Activated CD8-positive, alpha-beta memory T cell treated with anti-CD3 and anti-CD28 coated beads, Interleukin-2, amount 50 U/mL, for 24 hours (primary cell): ENCODE measurements around the gene SLC12A3.
"Not testable (repeated sequence)": the region's sequence is repeated elsewhere in the genome, so short reads cannot be mapped to it uniquely, and the experiment has no call there.

Experiments used
- DNase-seq: peaks from one replicate; pipeline ENCODE4 v3.0.0-alpha.2; 2020; ENCODE audit errors: extremely low read depth

The SLC12A3 gene

DNA sequence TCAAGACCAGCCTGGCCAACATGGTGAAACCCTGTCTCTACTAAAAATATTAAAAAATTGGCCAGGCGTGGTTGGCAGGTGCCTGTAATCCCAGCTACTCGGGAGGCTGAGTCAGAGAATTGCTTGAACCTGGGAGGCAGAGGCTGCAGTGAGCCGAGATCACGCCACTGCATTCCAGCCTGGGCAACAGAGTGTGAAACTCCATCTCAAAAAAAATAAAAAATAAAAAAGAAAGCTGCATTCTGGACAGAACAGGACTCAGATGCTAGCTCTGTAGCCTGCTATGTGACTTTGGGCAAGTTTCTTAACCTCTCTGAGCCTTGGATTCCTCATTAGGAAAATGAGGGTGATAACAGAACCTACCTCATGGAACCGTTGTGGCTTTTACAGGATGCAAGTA, 3.8 kb downstream of the SLC12A3 start:
- not testable (repeated sequence) for DNase-seq

DNA sequence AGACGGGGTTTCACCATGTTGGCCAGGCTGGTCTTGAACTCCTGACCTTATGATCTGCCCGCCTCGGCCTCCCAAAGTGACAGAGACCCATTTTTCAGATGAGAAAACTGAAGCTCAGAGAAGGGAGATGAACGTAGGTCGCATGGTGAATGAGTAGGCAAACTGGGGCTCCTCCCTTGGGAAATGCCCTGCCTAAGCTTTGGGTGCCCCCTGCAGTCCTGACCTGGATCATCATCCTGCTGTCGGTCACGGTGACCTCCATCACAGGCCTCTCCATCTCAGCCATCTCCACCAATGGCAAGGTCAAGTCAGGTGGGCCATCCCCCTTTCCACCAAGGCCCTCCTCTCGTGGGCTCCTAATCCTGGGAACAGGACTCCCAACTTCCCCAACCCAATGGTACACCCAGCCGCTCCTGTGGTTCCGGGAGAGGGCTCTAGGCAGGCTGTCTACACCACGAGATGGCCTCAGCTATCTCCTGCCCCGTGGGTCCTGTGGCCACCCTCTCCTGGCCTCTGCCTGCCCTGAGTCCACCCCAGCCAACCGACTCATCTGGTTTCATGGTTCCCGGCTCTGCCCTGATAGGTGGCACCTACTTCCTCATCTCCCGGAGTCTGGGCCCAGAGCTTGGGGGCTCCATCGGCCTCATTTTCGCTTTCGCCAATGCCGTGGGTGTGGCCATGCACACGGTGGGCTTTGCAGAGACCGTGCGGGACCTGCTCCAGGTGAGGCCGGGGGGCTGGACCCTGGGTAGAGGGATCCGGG, 4.7 kb downstream of the SLC12A3 start:
- DNase-seq = no peak

DNA sequence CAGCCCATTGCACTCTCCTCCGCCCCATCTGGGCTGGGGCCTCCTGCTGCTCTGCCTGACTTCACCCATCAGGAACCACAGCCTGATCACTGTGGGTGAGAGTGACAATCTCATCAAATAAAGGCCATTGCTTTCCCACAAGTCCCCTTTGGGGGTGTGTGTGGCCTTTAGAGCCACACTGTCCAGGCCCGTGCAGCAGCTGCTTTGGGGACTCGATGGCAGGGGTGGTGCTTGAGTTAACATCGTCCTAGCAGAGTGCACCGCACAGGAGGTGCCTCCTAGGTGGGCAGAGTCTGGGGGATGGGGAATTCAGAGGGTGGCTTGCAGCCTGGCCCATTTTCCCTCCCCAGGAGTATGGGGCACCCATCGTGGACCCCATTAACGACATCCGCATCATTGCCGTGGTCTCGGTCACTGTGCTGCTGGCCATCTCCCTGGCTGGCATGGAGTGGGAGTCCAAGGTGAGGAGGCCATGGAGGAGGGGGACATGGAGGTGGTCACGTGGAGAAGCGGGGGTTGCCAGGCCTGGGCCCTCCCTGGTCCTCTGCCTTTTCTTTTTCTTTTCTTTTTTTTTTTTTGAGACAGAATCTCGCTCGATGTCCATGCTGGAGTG, 5.4 kb downstream of the SLC12A3 start:
- no peak for DNase-seq

DNA sequence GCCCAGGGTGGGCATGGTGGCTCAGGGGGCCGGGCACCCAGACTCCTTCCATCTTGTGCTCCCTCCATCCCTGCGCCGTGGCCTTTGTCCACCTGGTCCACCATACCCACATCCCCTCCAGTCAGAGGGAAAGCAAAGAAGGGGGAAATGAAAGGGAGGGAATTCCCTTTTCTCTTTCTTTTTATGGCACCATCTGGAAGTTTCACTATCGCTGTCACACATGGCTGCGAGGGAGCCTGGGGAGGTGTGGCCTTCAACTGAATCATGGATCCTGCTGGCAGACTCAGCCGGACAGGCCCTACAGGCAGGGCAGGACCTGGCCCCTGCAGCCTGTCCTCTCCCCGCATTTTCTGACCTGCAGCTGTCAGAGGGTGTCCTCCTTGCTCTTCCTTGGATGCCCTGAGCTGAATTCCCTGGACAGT, 6.2 kb downstream of the SLC12A3 start:
- no peak for DNase-seq

DNA sequence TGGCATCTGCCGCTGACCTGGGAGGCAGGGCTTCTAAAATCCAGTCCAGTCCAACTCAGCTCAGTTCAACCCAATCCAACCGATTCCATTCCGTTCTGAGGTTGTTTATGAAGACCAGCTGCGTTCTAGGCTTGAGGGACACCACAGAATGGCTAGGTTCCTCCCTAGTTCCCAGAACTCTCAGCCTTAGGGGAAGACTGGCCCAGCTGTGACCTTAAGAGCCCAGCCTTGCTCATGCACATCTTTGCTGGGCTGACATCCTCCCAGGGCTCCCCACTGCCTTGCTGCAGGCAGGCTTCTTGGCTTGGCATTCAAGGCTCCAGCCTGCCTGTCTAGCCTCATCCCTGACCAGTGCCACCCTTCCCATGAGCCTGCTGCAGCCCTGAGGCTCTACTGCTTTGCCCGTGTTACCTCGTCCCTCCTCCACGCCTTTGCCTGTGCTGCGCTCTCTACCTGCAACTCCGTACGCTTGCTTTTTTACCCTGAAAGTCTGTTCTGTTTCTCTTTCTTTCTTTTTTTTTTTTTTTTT, 7.9 kb downstream of the SLC12A3 start:
- no peak for DNase-seq

DNA sequence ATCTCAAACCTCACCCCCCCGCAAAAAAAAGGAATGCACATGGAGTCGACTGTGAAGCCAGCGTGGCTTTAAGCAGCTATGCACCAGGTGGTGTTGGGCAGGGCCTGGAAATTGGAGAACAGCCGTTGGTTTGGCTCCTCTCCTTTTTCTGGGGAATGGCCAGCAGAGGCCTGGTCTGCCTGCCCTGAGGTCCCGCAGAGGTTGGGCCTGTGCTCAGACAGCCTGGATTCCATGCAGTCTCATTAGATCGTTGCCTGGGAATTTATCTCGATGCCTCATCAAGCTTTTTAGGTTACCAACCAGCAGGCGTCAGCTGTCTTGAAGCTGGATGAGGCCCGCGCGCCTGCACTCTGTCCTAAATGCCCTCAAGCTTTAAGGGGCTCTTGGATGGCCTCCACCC, 9.8 kb downstream of the SLC12A3 start:
- DNase-seq = no peak

DNA sequence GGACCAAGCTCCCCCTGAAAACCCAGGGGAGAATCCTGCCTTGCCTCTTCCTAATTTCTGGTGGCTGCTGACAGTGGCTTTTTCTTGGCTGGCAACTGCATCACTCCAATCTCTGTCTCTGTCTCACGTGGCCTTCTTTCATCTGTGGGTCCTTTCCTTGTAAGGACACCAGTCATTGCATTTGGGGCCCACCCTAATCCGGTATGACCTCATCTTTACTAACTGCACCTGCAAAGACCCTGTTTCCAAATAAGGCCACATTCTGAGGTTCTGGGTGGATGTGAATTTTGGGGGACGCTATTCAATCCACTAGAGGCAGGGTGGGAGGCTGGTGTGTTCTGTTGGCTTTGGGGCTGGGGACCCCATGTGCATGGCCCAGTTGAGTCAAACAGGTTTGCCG, 11.0 kb downstream of the SLC12A3 start:
- no peak for DNase-seq

DNA sequence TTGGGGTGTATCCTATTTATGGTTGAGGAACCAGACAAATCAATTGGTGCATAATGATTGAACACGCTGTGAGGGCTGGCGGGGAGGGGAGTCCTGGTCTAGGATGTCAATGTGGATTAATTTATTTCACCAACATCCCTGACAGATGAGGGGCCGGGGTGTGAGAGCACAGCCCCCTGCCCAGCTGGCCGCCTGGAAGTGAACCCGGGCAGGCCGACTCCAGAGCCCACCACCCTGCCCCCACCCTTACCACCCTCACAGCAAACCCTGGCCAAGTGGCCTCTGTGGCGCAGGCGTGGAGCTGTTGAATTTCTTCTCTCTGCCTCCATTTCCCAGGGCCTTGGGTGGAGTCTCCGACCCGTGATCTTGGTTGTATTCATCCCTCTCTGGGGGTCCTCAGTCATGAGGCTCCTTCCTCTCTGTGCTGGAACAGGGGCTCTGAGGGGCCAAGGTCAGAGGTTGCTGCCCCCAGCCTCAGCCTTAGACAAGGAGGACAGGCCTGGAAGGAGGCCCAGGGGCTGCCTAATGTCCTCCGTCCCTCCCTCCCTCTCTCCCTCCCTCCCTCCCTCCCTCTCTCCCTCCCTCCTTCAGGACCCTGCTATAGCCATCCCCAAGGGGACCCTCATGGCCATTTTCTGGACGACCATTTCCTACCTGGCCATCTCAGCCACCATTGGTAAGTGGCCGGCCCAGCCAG, 12.6 kb downstream of the SLC12A3 start:
- DNase-seq = no peak

DNA sequence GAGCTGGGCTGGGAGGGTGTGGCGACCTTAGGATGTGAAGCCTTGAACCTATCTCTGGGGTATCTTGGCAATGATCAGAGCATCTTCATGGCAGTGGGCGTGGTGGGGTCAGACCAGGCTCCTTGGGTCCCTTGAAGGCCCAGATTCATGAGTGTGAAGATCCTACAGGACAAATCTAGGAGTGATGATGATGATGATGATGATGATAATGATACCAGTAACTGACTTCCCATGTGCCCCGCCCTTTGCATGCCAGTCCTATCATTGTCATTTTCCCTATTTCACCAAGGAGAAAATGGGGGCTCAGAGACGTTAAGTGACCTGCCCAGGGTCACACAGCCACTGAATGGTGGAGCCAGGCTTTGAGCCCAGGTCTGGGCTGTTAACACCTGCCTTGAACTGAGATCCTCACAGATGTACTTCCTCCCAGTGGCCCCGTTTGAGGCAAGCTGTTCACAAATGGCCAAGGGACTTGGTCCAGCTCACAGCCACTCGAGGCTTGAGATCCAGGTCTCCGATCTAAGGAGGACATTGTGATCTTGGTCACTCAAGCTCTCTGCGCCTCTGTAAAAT, 13.4 kb downstream of the SLC12A3 start:
- DNase-seq = no peak

DNA sequence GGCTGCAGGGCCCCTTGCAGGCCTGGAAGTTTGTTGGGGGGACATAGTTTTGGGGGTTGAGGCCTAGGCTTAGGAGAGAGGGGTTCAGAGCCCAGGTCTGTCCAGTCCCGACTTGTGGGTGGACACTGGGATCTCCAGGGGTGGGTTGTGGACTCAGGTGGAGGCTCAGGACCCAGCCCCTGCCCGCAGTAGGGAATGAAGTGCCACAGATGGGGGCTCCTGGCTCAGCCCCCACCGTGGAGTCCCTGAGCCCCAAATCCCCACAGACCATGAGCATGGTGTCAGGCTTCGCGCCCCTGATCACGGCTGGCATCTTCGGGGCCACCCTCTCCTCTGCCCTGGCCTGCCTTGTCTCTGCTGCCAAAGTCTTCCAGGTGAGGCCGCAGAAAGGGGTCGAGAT, 14.3 kb downstream of the SLC12A3 start:
- DNase-seq = no peak

DNA sequence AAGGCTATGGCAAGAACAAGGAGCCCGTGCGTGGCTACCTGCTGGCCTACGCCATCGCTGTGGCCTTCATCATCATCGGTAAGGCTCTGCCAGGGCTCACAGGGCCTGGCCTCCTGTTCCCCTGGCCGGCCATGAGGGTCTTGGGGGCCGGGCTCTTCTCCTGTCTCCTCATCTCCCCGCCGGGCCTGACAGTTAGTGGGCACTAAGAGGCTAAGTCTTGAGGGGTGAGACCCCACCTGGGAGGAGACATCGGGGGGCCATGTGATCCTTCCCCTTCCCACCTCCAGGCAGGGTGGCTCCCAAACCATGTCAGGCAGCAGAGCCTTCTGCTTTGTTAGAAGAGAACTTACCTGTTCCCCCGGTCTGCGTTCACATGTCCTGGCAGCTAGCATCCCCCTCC, 15.2 kb downstream of the SLC12A3 start:
- DNase-seq = no peak

DNA sequence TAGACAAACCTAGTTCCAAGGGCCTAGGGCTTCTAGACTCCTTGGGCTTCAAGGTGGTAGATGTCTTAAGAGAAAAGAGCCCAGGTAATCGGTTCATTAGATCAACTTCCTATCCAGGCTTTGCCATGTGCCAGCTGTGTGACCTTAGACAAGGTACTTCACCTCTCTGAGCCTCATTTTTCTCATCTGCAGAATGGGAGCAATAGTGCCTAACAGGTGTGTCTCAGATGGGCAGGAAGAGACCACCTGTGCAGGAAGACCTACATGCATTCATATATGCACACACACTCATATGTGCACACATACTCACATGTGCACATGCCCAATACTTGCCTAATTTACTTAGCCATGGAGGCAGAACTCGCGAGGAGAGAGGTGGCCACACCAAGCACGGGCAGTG, 15.7 kb downstream of the SLC12A3 start:
- no peak for DNase-seq

DNA sequence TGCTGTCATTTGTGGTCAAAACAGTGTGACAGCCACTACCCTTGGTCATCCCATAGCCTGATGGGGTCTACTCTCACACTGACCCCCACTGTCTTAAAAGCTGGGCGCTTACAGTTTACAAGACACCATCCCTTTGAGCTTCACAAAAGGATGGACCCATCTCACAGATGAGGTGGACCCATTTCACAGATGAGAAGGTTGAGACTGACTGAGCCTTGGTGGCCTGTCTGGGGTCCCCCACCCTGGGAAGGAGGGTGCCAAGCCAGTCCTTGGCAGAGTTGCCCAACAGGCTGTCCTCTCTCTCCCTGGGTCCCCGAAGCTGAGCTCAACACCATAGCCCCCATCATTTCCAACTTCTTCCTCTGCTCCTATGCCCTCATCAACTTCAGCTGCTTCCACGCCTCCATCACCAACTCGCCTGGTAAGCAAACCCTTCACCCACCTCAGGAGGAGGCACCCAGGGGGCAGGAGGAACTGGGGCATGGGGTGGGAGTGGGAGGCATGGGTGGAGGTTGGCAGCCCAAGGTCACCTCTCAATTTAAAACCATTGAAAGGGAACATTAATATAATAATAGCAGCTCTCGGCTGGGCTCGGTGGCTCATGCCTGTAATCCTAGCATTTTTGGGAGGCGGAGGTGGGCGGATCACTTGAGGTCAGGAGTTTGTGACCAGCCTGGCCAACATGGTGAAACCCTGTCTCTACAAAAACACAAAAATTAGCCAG, 17.2 kb downstream of the SLC12A3 start:
- DNase-seq = no peak

DNA sequence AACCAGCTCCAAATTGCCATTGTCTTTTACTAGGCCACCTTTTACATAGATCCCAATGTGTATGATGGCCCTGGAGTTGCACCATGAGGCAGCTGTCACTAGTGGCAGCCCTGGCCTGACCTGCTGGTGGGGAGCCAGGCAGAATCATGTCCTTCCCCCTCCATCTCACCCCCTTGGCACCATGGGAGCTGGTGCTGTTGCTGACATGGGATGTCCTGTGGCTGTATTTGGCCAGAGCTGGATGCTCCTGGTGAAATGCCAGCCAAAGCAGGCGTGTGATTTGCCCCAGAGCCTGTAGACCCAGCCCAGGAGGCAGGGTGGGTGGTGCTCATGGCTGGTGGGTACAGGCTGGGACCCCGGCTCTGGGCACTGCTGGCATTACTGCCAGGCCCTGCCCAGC, 18.6 kb downstream of the SLC12A3 start:
- no peak for DNase-seq

DNA sequence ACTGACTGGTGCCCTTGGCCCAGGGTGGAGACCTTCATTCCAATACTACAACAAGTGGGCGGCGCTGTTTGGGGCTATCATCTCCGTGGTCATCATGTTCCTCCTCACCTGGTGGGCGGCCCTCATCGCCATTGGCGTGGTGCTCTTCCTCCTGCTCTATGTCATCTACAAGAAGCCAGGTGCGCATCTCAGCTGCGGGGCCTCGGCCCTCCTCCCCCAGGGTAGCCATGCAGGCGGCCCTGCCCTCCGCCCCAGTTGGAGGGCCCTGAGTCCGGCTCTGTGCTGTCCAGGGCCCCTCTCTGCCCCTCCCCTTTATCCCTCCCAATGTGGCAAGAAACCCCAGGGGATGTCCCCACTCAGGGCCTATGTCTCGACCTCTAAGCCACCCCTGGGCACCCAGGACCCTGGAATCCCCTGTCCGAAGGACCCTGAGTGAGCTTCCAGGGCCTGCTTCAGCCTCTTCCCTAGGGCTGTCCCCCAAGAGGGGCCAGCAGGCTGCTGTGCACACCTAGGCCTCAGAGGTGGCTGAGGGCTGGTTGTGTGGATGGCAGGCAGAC, 19.1 kb downstream of the SLC12A3 start:
- DNase-seq = no peak

DNA sequence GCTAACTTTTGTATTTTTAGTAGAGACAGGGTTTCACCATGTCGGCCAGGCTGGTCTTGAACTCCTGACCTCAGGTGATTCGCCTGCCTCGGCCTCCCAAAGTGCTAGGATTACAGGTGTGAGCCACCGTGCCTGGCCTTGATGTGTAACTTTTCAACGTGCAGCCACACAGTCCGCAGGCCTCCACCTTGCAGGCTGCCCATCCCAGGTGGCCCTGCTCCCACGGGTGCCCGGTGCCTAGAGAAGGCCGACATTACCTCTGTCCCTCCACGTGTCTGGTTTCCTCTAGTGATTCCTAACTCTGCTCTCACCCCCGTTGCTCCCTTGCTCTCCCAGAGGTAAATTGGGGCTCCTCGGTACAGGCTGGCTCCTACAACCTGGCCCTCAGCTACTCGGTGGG, 19.9 kb downstream of the SLC12A3 start:
- DNase-seq = not testable (repeated sequence)

DNA sequence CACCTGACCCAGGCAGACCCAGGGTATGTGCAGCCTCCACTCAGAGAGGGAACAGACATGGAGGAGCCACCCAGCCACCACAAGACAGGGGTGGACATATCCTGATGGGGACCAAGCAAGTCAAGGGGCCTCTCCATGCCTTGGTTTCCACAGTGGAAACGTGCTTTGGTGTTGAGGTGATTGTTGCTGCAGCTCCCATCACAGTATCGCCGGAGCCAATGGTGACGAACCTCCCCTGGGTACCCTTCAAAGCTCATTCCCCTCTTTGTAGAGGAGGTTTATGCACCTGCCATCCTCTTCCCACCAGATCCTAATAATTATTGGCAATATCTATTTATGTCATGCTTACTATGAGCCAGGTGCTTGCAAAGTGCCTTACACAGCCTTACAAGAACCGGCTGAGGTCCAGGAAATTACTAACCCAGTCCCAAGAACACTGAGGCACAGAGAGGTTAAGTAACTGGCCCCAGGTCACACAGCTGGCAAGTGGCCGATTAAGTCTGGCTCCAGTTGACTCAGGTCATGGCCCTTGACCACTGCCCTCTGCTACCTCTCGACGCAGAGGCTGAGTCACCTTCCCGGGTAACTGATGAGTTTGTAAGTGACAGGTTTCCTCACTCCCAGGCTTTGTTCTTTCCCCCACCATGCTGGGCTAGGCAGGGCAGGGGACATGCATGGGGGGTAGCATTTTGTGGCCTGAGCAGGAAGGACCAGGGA, 20.6 kb downstream of the SLC12A3 start:
- no peak for DNase-seq

DNA sequence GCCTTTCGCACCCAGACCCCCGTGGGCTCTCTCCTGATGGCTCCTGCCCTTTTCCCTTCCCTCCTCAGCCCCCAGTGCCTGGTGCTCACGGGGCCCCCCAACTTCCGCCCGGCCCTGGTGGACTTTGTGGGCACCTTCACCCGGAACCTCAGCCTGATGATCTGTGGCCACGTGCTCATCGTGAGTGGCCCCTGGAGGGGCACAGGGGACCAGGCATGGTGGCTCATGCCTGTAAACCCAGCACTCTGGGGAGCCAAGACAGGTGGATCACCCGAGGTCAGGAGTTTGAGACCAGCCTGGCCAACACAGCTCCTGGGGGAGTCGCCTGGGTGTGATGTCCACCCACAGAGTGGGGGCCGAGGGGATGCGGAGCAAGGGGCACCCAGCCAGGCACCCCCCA, 21.3 kb downstream of the SLC12A3 start:
- DNase-seq = no peak

DNA sequence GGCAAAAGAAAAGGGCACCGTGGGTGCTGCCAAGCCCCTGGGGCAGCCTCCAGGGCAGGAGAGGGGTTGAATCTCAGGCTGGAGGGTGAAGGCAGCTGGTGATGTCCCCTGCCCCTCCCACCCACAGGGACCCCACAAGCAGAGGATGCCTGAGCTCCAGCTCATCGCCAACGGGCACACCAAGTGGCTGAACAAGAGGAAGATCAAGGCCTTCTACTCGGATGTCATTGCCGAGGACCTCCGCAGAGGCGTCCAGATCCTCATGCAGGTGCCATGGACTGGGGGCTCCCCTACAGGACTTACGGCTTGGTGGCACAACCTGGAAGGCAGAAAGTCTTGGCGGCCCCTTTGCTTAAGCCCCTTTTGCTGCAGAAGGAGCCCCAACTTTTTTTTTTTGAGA, 21.8 kb downstream of the SLC12A3 start:
- DNase-seq = no peak

DNA sequence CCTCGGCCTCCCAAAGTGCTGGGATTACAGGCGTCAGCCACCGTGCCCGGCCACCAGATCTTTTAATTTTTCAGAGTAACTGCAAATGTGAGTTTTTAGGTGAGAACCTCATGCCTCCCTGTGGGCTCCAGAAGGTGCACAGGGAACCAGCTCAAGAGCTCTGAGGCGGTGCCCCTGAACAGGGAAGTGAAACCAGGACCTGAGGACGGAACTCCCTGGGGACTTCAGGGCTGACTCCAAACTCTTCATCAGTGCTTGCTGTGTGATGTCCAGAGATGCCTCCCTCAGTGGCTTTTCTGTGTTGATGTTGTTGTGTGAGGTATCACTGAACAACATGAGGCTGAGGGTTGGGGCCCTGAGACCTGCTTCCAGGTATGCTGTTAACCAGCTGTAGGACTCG, 23.8 kb downstream of the SLC12A3 start:
- DNase-seq = no peak

DNA sequence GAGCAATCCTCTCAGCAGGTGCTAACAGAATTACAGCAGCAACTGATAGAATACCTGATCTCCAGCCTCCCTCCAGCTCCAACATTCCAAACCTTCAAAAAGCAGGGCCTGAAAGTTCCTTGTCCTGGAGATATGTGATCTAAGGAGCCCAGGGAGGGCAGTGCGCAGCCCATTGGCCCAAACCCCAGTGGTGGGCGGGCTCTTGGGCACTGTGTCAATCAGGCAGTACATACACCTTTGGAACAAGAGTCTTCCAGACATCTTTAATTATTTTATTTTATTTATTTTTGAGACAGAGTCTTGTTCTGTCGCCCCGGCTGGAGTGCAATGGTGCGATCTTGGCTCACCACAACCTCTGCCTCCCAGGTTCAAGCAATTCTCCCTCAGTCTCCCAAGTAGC, 24.2 kb downstream of the SLC12A3 start:
- DNase-seq = no peak
